Activated CD4-positive, alpha-beta T cell treated with anti-CD3 and anti-CD28 coated beads, Interleukin-2, Interleukin-6, amounts not matched to agents 100 ng/mL and 50 ng/mL, durations not matched to agents 16 hours and 8 hours (primary cell): ENCODE data around the gene SBK2.
"Not testable (repeated sequence)": the region's sequence is repeated elsewhere in the genome, so short reads cannot be mapped to it uniquely, and the experiment has no call there.

Experiments used
- DNase-seq: peaks from one replicate; pipeline ENCODE4 v3.0.0-alpha.2; 2020

The SBK2 gene

DNA sequence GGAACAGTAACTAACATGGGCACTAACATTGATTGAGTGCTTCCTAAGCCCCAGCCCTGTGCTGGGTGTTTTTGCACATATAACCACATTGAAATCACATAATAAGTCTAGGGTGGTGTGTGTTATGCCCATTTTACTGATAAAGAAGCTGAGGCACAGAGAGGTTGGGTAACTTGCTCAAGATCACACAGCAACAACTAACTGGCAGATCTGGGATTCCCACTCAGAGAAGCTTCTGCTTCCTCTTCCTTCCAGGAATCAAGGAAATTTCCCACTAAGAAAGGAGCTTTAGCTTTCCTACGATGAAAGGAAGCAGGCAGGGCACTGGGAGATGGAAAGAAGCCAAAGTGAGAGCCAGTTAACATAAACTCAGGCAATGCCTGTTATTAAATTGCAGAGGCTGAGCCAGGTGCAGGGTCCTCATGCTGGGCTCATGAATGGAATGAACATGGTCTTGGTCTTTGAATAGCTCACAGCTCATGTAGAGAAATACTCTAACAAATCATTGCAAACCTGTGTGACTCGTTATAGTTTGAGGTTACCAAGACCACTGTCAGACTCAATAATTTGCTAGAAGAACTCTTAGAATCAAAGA is 38.6 kb downstream of the SBK2 start:
- DNase-seq, result no peak

DNA sequence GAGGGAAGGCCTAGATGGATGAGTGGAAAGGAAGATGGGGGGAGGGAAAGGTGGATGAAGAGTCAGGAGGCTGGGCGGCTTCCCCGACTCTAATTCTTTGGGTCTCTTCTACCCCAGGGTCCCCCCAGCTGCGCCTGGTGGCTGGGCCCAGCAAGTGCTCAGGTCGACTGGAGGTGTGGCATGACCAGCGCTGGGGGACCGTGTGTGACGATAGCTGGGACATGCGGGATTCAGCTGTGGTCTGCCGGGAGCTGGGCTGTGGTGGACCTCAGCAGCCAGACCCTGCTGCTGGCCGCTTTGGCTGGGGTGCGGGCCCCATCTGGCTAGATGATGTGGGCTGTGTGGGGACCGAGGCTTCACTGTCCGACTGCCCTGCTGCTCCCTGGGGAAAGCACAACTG is 39.2 kb downstream of the SBK2 start:
- no peak for DNase-seq

DNA sequence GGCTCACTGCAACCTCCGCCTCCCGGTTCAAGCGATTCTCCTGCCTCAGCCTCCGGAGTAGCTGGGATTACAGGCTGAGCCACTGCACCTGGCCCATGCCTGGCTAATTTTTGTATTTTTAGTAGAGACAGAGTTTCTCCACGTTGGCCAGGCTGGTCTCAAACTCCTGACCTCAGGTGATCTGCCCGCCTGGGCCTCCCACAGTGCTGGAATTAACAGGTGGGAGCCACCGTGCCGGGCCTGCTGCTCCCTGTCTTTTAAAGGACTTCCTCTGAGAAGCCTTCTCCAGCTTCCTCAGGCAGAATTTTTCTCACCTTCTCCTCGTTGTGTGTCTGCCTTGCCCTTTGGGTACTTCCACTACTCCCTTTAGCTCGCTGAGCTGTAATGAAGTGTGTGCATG is 40.1 kb downstream of the SBK2 start:
- not testable (repeated sequence) for DNase-seq

DNA sequence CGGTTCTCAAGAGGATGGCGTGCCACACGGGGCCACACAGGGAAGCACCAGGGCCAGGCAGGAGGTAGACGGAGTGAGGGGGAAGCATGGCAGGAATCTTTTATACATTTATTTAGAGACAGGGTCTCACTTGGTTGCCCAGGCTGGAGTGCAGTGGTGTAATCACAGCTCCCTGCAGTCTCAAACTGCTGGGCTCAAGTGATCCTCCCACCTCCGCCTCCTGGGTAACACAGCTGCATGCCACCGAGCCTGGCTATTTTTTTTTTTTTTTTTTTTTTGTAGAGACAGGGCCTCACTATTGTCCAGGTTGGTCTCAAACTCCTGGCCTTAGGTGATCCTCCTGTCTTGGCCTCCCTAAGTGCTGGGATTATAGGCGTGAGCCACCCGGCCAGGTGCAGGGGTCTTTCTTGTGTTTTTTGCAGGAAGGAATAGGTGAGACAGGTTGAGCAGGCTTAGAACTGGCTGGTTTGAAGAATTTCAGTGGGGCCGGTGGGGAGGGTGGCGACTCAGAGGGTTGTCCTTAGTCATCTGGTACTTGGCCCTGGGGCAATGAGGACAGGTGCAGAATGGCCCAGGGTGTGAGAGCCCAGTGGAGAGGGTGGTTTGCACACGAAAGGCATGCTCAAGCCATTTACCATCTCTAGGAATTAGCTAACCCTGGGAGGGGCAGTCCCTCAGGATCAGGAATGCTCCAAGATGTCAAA is 41.1 kb downstream of the SBK2 start:
- DNase-seq, result no peak

DNA sequence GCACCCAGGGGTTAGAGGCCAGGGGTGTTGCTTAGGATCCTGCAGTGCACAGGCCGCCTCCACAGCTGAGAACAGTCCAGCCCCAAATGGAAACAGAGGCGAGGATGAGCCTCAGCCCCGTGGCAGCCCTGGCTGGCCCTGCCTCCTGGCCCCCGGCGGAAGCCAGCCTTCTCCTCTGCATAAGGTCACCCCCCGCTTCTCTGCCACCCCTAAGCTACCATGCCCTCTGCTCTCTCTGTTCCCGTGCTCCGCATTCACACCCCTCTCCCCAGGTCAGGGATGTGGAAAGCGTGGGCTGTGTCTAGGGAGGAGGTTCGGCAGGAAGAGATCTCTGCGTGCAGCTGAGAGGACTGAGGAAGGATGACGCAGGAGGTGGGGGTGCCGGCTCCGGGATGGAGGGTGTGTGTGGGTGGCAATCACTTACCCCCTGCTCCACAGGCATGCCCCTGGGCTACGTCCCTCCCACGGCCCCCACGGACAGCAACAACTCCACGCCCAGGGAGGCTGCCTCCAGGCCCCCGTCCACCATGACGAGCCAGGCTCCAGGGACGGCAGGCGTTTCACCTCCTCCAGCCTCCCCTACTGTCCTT is 42.7 kb downstream of the SBK2 start:
- no peak for DNase-seq

DNA sequence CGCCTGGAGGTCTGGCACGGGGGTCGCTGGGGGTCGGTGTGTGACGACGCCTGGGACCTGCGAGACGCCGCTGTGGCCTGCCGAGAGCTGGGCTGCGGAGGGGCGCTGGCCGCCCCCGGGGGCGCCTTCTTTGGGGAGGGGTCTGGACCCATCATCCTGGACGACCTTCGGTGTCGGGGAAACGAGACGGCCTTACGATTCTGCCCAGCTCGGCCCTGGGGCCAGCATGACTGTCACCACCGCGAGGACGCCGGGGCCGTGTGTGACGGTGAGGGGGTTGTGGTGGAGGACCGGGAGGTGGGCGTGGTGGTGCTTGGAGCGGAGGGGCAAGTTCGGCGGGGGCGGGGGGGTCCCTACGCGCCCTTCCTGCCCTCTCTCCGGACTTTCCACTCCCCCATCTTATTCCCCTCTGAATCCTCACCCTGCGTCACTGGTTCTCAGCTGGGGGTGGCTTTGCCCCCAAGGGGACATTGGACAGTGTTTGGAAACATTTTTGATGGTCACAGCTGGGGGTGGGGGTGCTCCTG is 43.2 kb downstream of the SBK2 start:
- no peak for DNase-seq

DNA sequence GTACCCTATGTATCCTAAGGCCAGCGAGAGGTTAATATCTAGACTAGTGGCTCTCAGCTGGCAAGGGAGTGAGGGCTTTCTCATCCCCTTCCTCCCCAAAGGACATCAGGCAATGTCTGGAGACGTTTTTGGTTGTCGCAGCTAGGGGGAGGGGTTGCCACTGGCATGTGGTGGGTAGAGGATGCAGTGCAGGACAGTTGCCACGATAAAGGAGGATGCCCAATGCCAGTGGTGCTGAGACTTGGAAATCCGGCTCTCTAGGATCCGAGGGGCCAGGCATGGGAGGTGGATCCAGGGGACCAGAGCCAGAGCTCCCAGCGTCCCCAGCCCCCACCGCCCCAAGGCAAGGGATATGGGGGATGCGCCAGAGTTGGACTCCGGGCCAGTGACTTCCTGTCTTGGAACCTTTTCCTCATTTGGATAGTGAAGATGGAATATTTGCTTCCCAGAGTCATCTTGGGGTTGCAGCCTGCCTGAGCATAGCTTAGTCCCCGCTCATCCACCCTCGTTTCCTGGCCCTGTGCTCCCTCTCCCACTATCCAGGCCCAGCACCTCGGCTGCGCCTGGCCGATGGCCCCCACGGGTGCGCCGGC is 43.8 kb downstream of the SBK2 start:
- no peak for DNase-seq

DNA sequence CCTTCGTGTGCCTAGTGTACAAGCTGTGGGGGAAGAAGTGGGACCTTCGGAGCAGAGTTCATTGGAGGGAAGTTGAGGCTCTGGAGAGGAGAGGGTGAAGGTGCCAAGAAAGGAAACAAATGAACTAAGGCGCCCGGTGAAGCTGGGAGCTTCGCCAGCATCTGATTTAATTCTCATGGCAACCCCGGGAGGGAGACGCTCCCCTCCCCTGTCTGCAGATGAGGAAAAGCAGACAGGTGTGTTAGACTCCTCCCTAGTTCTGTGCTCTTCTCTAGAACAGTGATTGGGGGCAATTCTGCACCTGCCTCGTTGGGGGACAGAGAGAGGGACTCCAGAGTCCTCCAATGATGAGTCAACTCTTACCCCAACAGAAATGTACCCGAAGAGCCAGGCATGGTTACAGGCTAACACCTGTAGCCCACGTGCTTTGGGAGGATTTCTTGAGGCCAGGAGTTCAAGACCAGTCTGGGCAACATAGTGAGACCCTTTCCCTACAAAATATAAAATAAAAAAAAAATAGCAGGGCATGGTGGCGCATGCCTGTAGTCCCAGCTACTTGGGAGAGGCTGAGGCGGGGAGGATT is 44.5 kb downstream of the SBK2 start:
- no peak for DNase-seq

DNA sequence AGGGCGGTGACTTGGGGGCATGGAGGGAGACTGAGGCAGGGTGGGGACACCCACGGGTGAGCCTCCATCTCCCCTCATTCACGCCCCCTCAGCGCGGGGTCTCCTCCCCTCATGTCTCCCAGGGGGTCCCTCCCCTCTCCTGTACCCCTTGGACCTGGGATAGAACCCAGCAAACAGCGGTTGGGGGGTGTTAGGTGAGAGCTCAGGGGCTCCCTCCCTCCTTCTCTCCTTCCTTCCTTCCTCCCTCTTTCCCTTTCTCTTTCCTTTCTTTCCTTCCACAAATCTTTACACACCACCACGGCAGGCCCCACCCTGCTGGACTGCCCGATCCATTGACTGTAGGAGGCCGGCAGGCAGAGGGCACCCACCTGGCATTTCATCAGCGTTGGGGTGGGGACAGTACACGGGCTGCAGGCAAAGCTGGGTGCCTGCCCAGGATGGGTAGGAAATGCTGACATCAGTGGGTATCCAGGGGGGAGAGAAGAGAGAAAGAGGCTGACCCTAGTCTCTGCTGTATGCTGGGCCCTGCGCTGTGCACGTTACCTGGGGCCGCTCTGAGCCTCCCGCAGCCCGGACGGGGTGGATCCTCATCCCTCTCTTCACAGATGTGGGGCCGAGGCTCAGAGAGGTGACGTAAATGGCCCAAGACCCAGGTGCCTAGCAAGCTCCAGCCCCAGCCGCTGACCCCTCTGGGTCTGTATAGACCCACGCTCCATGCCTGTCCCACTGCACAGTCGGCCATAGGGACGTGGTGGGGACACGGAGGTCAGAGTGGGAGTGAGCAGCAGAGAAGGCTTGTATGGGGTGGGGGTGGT is 45.2 kb downstream of the SBK2 start:
- no peak for DNase-seq

DNA sequence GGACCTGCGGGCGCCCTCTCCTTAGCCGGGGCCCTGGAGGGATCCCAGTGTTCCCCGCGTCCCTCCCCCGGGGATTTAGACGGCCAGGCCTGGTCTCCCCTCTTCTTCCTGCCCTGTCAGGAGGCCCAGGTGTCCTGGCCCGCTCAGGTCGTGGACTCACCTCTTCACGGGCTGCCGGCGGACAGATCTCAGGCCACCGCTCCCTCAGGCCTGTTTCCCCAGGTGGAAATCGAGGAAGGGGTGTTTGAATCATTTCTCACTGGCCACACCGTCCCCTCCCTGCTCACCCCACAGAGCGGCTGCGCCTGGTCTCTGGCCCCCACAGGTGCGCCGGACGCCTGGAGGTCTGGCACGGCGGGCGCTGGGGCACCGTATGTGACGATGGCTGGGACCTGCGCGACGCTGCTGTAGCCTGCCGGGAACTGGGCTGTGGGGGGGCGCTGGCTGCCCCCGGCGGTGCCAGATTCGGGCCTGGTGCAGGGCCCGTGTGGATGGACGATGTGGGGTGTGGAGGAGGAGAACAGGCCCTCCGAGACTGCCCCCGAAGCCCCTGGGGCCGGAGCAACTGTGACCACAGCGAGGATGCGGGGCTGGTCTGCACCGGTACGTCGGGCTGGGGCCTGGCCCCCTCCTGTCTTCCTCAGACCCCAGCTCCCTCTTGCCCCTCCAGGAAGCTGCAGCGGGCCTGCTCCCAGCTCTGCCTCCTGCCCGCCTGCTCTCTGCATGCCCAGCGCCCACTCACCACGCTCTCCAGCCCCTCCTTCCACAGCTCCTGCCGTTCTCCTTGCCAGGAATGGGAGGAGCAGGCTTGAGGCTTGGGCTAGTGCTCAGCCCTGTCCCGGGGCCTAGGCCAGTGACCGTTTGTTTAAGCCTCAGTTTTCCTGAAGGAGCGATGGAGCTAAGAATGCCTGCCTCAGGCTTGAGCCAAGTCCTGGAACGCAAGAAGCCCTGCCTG is 46.2 kb downstream of the SBK2 start:
- no peak for DNase-seq

DNA sequence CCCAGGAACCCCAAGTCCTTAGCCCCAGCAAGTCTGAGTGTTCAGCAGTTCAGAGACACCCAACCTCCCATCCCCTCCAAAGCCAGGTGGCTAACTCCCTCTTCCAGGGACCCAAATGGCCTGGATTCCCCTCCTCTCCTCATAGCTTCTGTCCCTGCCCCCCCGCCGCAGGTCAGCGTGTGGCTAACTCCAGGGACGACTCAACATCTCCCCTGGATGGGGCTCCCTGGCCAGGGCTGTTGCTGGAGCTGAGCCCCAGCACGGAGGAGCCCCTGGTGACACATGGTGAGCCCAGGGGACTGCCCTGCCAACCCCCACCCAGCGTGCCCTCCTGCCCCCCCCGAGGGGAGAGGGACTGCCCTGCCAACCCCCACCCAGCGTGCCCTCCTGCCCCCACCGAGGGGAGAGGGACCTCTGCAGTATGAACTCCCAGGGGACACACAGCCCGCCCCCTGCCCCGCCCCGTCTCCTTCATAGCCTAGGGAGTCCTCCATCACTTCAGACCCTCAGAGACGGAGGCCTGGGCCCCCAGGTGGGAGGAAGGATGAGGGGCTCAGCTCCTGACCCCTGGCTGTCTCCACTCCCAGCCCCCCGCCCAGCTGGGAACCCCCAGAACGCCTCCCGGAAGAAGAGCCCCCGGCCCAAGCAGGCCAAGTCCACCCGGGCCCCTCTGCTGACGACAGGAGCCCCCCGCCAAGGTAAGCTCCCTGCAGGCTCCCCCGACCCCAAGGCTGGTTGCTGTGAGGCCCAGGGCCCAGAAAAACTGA is 47.0 kb downstream of the SBK2 start:
- DNase-seq, result no peak

DNA sequence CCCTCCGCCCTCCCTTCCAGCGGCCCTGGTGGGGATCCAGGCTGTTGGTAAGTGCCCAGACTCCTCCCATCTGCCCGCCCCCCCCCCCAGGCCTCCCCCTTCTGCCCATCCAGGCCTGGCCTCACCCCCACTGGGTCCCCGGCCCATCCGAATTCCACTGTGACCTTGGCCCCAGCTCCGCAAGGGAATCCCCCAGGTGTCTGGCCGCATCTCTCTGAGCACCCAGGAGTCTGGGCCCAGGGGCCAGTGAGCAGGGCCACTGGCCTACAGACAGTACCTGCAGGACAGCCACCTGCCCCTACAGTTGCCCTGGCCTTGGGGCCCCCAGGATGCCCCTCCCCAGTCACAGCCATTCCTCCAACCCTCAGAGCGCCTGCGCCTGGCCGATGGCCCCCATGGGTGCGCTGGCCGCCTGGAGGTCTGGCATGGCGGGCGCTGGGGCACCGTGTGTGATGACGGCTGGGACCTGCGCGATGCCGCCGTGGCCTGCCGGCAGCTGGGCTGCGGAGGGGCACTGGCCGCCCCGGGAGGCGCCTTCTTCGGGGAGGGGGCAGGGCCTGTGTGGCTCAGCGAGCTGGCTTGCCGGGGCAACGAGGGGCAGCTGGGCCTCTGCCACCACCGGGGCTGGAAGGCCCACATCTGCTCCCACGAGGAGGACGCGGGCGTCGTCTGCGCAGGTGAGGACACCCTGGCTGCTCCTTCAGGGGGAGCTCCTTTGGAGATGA is 47.8 kb downstream of the SBK2 start:
- DNase-seq, result no peak

DNA sequence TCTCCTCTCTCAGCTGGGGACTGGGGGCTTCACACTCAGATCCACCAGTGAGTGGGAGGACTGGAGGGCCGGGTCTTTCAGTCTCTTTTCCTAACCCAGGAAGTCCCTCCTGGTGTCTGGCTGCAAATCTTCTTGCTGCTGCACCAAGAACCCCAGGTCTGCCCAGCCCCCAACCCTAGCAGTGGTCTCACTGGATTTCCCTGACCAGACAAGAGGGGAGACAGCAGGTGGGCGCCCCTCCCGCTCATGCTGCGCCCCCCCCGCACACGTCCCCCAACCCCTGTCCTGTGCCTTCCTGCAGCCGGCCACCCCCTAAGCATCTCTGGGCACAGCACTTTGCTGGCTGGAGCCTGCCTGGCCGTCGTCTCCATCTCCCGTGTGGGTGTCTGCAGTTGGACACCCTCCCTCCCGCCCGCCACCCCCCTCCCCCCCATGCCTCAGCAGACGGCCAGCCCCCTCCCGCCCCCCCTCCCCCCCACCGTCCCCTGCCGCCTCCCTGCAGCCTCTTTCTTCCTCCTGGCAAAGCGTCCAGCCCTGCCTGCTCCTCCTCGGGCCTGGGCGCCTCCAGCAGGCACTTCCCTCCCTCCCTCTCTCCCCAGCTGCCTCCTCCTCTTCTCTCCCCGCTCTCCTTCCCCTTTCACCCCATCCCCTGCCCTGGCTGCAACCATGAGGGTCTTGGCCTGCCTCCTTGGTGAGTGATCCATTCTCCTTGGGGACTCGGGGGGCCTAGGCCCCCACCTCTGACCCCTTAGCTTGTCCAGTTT is 48.8 kb downstream of the SBK2 start, which contains the start of gene SSC5D:
Gene SSC5D (plus strand): TSS at position 513 of the 764 bp plus-strand sequence. CDS start 154 bp downstream, at position 667.
- no peak for DNase-seq

DNA sequence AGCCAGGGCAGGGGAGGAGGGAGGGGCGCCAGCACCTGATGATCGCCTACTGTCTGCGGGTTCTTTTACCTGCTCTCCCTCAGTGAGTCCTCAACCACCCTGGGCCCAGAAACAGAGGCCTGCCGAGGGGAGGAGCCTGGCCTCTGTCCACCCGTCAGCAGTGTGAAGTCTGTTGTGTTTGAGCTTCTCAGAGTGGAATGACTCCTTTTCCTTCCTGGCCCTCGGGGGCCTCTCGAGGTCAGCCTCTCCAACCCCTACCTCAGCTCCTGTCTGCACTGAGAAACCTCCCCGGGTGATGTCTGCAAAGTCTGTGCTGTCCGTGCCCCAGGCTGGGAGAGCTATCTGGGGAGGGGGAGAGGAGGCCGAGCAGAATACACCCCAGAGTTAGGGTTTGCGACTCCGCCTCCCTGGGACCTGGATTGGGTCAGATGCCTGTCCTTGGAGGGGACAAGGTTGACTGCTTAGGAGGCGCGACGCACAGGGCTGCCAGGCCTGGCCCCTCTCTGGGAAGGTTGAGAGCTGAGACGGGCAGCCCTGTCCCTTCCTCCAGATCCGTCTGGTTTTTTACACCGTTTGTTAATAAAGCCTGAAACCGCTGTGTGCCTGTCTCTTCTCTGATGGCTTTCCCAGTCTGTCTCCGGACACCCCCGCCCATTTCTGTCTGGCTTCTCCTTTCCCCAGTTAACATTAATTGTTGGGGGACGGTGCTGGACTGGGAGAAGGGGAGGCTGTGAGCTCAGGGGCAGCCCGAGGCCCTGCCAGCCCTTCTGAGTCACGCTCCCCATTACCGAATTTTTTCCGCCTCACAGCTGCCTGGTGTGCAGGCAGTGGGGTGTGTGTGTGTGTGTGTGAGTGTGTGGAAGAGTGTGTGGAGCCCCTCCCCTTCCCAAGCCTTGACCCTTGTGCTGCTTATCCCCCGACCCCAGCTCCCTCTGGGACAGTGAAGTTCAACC is 49.7 kb downstream of the SBK2 start:
- DNase-seq, result peak; percentile 40

DNA sequence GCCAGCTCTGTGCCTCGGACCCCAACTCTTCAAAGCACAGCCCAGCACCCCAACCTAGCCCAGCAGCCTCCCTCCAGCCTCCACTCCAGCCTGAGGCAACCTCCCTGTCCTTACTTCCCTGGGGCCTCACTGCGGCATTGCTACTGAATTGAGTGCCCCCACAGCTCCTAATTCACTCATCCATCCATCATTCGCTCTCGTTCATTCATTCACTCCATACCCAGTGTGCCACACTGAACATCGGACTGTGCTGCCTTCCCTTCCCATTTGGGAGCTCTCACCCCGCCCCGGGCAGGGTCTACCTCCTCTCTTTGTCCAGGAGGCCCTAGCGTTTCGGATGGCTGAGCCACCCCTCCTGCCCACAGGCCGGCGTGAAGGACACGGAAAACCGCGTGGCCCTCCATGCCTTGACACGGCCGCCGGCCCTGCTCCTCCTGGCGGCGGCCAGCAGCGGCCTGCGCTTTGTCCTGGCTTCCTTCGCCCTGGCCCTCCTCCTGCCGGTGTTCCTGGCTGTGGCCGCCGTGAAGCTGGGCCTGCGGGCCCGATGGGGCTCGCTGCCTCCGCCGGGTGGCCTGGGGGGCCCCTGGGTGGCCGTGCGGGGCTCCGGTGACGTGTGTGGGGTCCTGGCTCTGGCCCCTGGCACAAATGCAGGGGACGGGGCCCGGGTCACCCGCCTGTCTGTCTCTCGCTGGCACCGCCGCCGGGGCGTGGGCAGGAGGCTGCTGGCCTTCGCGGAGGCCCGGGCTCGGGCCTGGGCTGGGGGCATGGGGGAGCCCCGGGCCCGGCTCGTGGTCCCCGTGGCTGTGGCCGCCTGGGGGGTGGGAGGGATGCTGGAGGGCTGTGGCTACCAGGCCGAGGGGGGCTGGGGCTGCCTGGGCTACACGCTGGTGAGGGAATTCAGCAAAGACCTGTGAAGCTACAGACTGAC is 50.6 kb downstream of the SBK2 start:
- DNase-seq, result no peak

DNA sequence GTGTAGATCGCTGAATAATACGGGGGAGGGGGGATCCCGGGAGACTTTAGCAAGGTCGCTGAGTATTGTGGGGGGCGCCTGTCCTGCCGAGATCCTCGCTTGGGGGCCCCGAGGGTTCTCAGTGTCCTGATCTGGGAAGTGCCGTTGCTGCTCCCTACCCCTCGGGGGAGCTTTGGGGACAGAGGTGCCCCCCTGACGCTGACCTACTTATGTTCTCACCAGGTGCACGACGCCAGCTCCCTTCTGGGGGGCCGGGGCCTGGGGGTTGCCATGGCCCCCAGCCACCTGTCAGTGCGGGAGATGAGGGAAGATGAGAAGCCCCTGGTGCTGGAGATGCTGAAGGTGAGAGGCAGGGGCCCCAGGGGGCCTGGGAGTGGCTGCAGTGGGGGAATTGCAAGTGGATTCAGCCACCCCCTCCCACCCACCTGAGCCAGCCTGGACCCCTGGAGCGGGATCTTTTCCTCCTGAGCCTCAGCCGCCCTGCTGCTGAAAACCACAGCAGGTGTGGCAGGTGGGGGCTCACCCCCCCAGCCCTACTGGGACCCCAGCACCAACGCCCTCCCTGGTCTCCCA is 51.4 kb downstream of the SBK2 start:
- DNase-seq, result no peak
